GM19023 (cell line): ENCODE measurements around the gene TMEM135.
"Not testable (repeated sequence)": the region's sequence is repeated elsewhere in the genome, so short reads cannot be mapped to it uniquely, and the experiment has no call there.

Source experiments
- ATAC-seq: cut with Tn5 transposase; IDR thresholded peaks from one replicate; pipeline ENCODE4 v1.9.1; 2021; ENCODE audit warnings: mild to moderate bottlenecking, moderate library complexity; ENCODE audit not compliant: unreplicated experiment

TMEM135 gene

GRCh38 chr11:87037450-87038234 is at the start of gene TMEM135:
TSS of gene TMEM135 (plus strand) at chr11:87037934. CDS start at chr11:87038046, 112 bp downstream.
- ATAC-seq = peak; percentile 99

- ATAC-seq = no peak
Measured at GRCh38 chr11:86988351-86988881, 49.3 kb upstream of the TMEM135 start.

DNA sequence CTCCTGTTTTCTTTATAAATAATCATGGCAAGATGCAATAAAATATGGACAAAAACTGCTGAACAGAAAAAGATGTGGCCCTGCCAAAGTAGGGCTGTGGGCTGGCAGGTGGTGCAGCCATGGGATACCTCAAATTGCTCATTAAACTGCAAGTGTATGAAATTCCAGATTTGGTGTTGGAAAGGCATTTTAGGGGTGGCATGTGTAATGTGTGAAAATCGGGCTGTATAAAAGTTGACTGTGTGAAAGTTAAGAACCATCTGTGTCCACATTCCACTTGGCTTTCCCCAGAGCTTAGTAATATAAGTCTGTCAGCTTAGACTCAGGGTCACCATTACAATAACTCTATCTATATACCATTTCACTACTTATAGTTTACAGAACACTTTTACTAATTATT is 47.7 kb upstream of the TMEM135 start:
- no peak for ATAC-seq

GRCh38 chr11:86990515-86990914 is 47.2 kb upstream of the TMEM135 start:
- no peak for ATAC-seq

DNA sequence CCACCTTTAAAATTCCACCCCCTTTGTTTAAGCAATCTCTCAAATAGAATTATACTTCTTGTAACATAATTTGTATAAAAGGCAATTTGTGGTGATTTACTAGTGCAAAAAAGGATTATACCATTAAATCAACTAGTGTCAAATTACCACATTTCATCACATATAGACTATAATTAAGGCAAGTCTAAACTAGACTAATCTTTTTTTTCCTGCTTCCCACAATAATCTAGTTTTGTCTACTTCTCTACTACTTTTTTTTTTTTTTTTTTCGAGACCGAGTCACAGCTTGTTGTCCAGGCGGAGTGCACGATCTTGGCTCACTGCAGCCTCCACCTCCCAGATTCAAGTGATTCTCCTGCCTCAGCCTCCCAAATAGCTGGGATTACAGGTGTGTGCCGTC is 46.4 kb upstream of the TMEM135 start:
- no peak for ATAC-seq

GRCh38 chr11:86992340-86992739 is 45.4 kb upstream of the TMEM135 start:
- ATAC-seq = not testable (repeated sequence)

- no peak for ATAC-seq
Measured at GRCh38 chr11:86993031-86993430, 44.7 kb upstream of the TMEM135 start.

- no peak for ATAC-seq
Measured at GRCh38 chr11:86996953-86997570, 40.7 kb upstream of the TMEM135 start.

DNA sequence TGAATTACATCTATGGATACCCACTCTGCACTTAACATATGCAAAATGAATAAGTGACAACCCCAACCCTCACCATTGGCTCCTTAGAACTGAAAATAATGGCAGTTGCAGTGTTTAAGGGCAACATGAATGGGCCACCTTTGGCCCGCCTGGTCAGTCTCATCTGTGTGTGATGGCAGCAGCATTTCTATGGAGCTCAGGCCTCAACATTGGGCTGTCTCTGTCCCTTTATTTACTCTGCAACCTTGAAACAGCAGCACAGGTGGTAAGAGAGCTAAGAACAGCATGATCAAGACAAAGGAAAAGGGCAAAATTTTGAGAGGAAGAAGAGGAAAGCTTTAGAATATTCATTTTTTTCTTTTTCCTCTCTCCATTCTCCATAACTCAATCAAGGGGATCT is 38.3 kb upstream of the TMEM135 start:
- no peak for ATAC-seq

- ATAC-seq = no peak
Measured at GRCh38 chr11:86999859-87000753, 37.6 kb upstream of the TMEM135 start.

DNA sequence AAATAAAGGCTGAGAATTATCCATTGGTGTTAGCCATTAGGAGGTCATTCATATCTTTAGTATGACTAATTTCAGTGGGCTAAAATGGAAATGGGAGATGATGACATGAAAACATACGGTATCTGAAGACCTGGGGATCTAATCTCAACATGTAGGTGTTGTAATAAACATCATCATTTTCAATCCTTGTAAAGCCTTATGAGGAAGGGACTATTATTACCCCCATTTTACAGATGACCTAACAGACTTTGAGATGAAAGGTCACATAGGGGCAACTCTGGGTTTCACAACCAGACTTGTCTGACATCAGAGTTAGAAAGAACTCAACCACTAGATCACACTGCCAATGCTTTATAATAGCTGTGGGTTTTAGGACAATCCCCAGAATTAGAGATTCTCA is 34.8 kb upstream of the TMEM135 start:
- no peak for ATAC-seq

GRCh38 chr11:87004281-87004680 is 33.5 kb upstream of the TMEM135 start:
- ATAC-seq = not testable (repeated sequence)

GRCh38 chr11:87005569-87005921 is 32.2 kb upstream of the TMEM135 start:
- no peak for ATAC-seq

DNA sequence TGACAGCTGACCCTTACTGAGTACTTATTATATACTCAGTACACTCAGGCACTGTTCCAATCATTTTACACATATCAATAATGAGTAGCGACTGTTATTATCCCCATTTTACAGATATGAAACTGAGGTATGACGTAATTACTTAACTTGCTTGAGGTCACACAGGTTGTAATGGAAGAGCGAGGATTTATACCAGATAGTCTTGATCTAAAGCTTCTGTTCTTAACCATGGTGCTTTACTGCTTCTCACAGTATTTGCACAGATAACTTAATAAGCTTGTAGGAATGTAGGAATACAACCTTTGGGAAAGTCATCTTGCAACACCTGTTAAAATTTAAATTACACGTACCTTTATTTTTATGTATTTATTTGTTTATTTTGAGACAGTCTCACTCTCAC is 31.7 kb upstream of the TMEM135 start:
- no peak for ATAC-seq

DNA sequence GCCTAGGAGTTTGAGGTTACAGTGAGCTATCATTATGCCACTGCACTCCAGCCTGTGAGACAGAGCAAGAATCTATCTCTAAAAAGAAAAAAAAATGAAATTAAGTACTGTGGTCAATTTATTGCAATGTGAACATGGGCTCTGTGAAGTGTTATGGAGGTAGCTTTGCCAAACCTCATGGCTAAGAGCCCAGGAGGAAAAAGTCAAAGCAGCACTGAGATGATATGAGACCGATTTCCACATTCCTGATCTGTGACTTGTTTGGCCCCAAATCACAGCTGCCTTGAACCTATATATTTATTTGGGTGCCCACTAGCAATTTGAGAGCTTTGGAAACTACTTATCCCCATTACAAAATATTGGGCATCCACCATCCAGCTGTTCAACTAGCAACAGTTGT is 29.8 kb upstream of the TMEM135 start:
- ATAC-seq = no peak

GRCh38 chr11:87012089-87012488 is 25.6 kb upstream of the TMEM135 start:
- no peak for ATAC-seq

- ATAC-seq = no peak
Measured at GRCh38 chr11:87012673-87013072, 25.1 kb upstream of the TMEM135 start.

GRCh38 chr11:87013912-87014825 is 23.6 kb upstream of the TMEM135 start:
- ATAC-seq = no peak

- ATAC-seq = no peak
Measured at GRCh38 chr11:87015645-87016044, 22.1 kb upstream of the TMEM135 start.

- no peak for ATAC-seq
Measured at GRCh38 chr11:87019613-87020271, 18.0 kb upstream of the TMEM135 start.
